Measurements from ENCODE around the gene PCDH12. TPM values are rescaled to one million over a fixed set of nuclear protein-coding genes. Genes with fewer than 3 reads are reported as not detected.

Gene PCDH12
- total and polyA plus RNA-seq, 2 donors (not counting 3 experiments of a cell fraction or from before 2014, with no cell fraction given) = 6.2 to 20.4 TPM

GRCh38 chr5:141928051-141928450 is 30.0 kb downstream of the PCDH12 start:
- DNase-seq (ENCODE audit: low read depth, low spot score) (no peak), FAIRE-seq (no peak)
- H3K4me3 ChIP-seq (replicated peaks in 1 of 3; ENCODE audit: insufficient read depth in 1 of 3, low read depth in 1 of 3, low read length in 3 of 3) = no peak overlapping the region
- CTCF ChIA-PET = interaction anchor here (4.0 kb wide), 1 partner anchor 32 kb away, joined by 23 read pairs; no protein-coding TSS in a partner anchor
- no peak overlapping the region for H3K27ac ChIP-seq (ENCODE audit: insufficient read depth, low read depth, low read length)
- H3K4me2 ChIP-seq (ENCODE audit: insufficient read depth, low read length) = no peak overlapping the region
- H4K20me1 ChIP-seq (replicated peaks; ENCODE audit: control insufficient read depth, extremely low read depth, insufficient read depth, low read length) = no peaks in the 10 kb centered on the region
- H2AFZ ChIP-seq (ENCODE audit: low read depth, low read length) = no peak overlapping the region
- TF ChIP-seq POLR2A (IDR thresholded peaks at IDR 0.05; ENCODE audit: low read depth, low read length) (no peak), POLR2AphosphoS5 (IDR thresholded peaks at IDR 0.05; ENCODE audit: insufficient read depth, low read depth, low read length) (no peak), CTCF (IDR thresholded peaks at IDR 0.05; ENCODE audit: extremely low read depth in 1 of 2, insufficient read depth in 1 of 2, low read depth in 1 of 2, low read length in 2 of 2) (no peak), MYC (IDR thresholded peaks at IDR 0.05; ENCODE audit: low read depth, low read length) (no peak), FOS (IDR thresholded peaks at IDR 0.05; ENCODE audit: borderline replicate concordance, insufficient read depth, low read length) (no peak), MAX (IDR thresholded peaks at IDR 0.05; ENCODE audit: insufficient read depth, insufficient read length) (no peak), GATA2 (IDR thresholded peaks at IDR 0.05; ENCODE audit: insufficient read depth, insufficient read length, low read depth, low read length) (no peak), EZH2 (IDR thresholded peaks at IDR 0.05; ENCODE audit: borderline replicate concordance, low read depth, low read length, severe bottlenecking) (no peak), JUN (IDR thresholded peaks at IDR 0.05; ENCODE audit: borderline replicate concordance, insufficient read depth, insufficient read length, low read depth) (no peak)
- no peak overlapping the region for H3K9ac ChIP-seq (replicated peaks; ENCODE audit: extremely low read depth, insufficient read depth, low read length)
- no TSS peak for BruUV-seq (replicated peaks)
- no peaks in the 10 kb centered on the region for H3K9me1 ChIP-seq (replicated peaks; ENCODE audit: control insufficient read depth, extremely low read depth, insufficient read depth, low read length)
- H3K79me2 ChIP-seq (ENCODE audit: control insufficient read depth, insufficient read depth, low read length) = peaks cover 11% of the 10 kb centered on the region
- H3K36me3 ChIP-seq (ENCODE audit: control insufficient read depth in 2 of 2, extremely low read depth in 1 of 2, insufficient read depth in 2 of 2, low read length in 2 of 2) = peaks cover 21 to 34% of the 10 kb centered on the region in 2 experiments
- intact Hi-C loops (cut with micrococcal nuclease) (no loop called here), dilution Hi-C loops (cut with MboI; ENCODE audit: extremely low pct_ligation_motif_present, low sequenced_read_pairs) (no loop called here)
- H3K4me1 ChIP-seq (ENCODE audit: control insufficient read depth, extremely low read depth, insufficient read depth, low read length) = peaks cover 12% of the 10 kb centered on the region
- POLR2A ChIA-PET = no interaction called here
- no peaks in the 10 kb centered on the region for H3K9me3 ChIP-seq (replicated peaks; ENCODE audit: control insufficient read depth, insufficient read depth, low read length)
- H3K27me3 ChIP-seq (ENCODE audit: control insufficient read depth in 2 of 2, insufficient read depth in 2 of 2, low read length in 2 of 2) = no peaks in the 10 kb centered on the region
